T-helper 2 cell (primary cell): ENCODE measurements around the gene PNKD.

Experiments used
- DNase-seq, 5 experiments: peaks; one replicate each; pipeline versions ENCODE4 v3.0.0 to v3.0.0-alpha.2; 2012 to 2022

The PNKD gene

DNA sequence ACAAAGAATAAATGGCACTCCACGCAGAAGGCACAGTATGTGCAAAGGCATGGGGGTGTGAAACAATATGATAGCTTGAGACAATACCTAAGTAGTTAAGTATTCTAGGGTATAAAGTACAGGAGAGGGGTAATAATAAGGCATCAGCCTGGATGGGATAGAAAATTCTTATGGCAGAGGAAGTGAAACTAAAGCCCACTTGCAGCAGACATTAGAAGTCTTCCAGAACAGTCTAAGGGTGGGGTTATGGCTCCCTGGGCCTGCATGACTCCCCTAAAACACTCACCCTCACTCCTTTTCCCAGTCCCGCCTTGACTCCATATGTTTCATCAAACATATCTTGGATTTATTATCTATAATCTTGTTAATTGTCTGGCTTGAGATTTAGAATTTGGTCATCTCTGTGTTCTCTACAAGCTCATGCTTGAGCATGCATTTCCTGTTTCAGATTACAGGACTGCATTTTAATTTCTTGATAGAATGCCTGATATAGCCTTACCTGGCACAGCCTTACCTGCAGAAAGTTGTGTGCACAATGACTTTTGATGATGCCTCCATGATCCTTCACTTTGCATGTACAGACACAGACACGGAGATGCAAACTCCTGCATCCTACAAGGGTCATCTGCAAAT is 50.5 kb downstream of the PNKD start:
- no peak for DNase-seq

DNA sequence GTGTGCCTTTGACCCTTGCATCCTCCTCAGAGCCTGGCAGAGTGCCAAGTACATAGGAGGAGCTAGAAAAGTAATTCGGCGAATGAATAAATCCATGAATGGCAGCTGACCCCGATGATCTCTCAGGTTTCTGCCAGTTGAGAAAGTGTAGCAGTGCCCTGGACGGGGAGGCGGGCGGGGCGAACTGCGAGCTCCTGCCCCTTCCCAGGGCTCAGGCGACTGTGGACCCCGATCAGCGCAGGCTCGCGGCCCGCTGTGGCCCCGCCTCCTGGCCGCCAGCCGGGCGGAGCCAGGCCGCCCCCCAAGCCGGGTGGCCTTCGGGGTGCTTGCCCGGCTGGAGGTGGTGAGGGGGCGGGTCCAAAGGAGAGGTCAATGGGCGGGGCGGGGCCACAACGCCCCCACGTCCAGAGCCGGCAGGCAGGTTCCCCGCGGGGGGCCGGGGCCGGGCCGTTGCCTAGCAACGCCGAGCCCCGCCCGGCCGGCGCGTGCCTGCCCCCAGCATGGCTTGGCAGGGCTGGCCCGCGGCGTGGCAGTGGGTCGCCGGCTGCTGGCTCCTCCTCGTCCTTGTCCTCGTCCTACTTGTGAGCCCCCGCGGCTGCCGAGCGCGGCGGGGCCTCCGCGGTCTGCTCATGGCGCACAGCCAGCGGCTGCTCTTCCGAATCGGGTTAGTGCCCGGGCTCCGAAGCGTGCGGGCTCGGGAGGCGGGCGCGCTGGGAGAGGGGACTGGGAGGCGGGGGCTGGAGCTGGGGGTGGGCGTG is 52.6 kb downstream of the PNKD start:
- DNase-seq: peak; percentile 10 to 33 (median 25)

DNA sequence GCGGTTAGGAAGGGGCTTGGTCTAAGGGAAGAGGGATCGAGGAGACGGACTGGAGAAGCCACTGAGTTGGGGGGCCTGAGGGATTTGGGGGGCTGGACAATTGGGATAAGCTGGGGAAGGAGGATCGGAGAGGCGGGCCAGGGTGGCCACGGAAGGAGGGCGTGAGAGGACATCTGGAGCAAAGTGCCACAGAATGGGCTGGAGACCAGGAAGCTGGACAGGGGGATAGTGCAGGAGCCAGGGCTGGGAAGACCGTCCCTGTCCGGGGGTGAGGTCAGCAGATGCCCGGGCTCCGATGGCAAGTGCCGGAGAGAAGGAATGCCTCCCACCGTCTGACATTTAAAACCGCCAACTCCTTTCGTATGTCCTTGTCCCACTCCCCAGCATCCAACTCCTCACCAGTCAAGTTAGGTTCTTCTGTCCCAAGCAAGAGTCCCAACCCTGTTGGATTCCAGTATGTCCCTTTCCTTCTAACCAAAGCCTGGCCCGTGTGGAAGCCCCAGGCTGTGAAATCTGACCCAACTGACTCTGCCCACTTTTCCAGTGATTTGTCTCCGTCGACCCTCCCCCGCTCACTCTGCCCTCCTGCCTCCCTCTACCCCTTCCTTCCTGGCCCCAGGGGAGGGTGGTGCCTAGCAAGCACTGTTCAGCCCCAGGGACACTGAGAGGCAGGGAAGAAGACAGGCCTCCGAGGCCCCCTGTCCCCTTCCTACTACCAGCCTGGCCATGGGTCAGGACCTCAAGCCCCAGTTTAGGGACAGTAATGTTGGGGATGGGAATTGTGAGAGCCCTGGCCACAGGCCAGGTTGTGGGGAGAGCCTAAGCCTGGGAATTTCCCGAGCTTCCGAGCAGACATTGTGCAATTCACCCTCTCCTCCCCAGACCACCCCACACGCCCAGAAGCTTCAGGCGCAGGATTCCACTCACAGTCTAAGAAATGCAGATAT is 53.5 kb downstream of the PNKD start:
- DNase-seq: no peak

DNA sequence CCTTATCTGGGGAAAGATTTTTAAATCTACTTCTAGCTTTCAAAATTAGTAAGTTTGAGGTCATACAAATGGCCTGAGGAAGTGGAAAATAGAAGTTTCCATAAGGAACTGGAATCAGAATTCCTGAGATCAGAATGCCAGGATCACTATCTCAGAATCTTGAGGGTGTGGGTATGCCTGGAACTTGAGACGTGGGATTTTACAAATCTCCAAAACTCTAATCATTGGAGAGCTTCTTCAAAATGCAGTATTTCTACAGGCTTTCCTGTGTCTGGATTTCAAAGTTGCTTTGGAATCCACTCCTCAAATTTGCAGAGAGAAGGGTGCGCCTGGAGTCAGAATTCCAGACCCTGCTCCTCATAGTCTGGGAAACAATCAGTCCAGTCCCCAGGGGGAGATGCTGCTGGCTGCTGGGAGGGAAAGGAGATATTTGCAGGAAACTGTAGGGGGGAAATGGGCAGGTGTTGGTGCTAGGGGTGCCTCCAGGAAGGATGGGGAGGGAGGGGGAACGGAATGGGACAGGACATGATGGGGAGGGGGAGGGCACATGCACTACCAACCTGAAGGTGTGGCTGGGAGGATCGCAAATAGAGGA is 55.3 kb downstream of the PNKD start:
- DNase-seq: no peak

DNA sequence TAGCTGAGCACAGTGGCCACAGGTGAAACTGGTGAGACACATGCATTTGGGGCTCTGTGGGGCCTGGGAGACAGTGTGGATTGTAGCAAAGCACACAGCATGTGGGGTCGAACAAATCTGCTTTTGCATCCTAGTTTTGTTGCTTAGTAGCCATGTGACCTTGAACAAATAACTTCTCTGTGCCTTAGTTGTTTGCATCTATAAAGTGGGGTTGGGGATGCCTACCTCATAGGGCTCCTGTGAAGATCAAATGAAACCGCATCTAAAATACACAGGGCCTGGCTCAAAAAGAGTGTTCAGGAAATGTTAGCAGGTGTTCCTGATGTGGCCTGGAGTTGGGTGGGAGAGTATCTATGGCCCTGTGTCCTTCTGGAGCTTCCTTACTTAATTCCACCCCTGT is 56.0 kb downstream of the PNKD start:
- DNase-seq: no peak

DNA sequence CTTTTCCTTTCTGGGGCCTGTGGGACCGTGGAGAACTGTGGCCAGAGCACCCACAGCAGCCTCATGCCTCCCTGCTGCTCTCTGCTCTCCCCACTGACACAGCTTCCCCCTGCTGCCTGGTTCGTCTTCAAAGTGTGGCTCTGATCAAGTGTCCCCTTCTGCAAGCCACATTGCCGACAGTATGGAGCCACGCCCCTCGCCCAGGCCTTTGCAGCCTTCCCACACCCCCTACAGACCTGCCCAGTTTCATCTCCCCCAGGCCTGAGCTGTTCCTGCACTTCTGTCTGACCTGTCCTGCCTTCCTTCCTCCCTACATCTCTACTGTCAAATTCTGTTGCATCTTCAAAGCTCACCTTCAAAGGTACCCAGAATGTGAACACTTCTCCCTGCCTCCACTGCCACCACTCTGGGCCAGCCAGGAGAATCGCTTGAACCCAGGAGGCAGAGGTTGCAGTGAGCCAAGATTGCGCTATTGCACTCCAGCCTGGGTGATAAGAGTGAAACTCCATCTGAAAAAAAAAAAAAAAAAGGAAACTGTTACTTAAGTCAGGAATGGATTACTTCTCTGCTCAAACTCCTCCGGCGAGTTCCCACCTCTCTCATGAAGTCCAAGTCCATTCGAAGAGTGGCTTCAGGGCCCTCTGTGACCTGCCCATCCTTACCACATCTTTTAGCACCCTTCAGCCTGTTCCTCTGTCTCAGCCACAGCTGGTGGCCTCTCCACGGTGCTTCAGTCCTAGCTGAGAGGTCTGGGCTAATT is 57.3 kb downstream of the PNKD start:
- DNase-seq: no peak

DNA sequence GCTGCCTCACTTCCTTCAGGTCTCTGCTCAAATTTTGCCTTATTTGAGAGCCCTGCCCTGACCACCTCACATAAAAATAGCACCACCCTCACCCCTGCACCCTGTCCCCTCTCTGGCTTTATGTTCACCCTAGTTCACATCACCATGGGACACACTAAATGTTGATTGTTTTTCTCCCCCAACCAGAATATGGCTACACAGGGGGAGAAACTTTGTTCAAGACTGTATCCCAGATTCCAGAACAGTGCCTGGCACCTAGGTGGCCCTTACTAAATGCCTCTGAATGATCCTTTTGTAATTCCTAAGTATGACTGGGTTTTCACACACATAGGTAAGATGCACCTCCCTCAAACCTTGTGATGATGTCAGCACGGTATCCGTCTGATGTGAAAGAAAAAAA is 58.0 kb downstream of the PNKD start:
- DNase-seq: no peak

DNA sequence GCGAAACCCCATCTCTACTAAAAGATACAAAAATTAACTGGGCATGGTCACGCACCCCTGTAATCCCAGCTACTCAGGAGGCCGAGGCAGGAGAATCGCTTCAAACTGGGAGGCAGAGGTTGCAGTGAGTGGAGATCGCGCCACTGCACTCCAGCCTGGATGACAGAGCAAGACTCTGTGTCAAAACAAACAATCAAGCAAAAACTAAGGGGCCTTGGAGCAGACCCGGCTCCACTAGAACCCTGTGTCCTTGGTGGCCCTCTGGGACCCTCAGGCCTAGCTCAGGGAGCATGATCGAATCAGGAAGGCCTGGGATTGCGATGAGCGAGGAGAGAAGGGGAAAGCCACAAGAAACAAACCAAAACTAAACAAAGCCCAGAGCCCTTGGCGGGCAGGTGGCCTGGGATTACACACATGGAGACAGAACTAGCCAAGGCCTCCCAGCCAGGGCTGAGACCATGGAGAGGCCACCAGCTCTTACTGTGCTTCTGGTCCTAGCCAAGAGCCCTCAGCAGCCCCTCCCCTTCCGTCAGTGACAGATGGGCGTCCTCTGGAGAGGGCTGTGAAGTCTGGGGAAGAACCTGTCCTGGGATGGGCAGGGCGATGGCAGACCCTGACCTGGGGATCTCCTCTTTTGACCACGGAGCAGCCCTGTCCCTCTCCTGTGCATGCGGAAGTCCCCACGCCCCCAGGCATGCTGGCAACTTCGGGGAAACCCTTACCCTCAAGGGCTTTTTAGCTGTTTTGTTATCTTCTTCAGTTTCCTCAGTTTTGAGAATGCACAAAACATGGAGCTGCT is 58.9 kb downstream of the PNKD start:
- DNase-seq: no peak

DNA sequence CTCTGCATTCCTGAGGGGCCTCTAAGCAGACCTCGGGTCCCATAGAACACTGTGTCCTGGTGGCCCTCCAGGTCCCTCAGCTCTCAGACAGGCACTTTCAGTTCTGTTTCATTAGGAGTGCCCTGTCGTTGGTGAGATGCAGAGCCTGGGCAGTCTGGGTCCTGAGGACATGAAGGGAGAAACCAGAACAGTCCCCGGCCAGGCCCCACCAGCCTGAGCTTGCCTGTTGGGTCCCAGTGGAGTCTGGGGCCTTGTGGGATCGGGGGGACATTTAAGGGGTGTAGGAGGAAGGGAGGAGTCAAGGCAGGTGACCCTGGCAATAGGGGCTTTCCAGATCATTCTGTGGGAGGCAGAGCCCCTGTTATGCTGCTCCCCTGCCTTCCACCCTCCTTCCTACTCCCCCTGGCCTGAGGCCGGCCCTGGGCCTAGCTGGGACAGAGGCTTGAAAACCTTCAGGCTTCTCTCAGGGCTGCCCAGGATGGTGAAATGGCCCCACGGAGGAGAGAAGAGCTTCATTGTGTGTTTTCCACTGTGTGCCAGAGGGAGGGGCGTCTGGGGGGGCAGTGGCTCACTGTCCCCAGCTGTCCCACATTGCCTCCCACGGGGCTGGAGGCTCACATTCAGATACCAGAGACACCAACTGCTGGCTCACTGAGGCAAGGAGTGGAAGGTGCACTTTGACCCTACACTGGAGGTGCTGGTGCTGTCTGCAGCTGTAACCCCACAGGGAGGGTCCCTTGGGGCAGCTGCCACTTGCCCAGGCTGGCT is 59.7 kb downstream of the PNKD start:
- no peak for DNase-seq

DNA sequence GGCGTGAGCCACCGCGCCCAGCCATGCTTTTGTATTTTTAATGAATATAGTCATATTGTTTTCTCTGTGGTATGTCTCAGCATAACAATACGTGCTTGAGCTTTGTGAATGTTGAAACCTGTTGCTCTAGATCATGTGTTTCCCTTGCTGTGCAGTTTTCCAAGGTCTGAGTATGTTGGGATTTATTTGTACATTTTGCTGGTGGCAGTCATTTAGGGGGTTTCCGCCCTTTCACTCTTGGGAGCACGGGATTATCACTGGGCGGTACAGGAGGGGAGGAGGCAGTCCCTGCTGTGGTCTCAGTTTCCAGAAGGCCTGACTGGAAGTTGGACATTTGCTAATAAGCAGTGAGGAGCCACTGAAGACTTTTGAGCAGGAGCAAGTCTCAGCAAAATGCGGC is 61.4 kb downstream of the PNKD start:
- DNase-seq: no peak

DNA sequence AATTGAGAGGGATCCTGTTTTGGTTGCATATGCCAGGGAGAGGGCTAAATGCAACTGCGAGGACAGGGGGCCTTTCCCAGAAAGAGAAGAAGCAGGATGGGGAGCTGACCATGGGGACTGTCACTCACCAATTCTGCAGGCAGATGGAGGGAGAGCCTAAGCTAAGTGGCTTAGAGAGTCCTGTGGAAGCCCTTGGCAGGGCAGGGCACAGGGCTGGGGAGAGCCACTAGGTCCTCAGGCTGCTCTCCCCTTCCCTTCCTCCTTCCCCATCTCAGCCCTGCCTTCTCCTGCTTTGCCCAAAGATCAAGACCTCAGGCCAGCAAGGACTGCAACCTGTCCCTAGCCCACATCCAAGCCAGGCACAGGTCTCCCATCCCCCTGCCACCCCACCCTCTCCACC is 62.0 kb downstream of the PNKD start:
- no peak for DNase-seq

DNA sequence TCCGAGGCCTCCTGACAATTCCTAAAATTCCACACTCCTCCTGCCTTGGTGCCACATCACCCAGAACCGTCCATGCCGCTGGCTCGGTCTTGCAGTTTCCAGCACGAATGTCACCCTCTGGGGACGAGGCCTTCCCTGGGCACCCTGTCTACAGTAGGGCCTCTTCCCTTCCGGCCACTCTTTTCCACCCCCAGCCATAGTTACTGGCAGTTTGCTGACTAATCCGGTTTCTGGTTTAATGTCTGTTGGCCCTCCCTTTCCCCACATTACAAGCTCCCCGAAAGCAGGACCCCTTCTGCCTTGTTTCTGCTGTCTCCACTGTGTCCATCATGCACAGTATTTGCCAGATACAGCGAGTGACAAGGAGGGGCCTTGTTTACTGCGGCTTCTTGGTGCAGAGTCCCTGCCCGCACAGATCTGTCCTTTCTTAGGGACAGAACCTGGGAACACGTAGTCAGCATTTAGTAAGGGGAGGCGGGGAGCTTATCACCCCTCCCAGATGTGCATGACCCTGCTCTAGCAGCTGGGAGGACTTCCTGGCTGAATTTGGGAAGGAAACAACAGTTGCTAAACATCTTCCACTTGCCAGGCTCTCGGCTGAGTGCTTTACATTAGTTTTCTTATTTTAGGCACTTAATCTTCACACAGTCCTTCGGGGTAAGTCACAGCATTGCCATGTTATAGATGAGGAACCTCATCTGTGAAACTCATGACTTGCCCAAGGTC is 62.8 kb downstream of the PNKD start:
- DNase-seq: no peak

DNA sequence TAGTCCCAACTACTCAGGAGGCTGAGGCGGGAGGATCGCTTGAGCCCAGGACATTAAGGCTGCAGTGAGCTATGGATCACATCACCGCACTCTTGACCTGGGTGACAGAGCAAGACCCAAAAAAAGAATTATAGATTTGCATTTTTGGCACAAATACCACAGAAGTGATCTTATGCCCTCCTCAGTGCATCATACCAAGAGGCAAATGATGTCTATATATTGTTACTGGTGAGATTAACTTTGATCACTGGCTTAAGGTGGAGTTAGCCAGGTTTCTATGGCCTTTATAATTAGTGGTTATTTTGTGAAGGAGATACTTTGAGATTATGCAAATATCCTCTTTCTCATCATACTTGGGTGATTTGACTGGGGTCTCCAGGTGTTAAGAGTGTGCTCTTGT is 64.2 kb downstream of the PNKD start:
- DNase-seq: no peak

DNA sequence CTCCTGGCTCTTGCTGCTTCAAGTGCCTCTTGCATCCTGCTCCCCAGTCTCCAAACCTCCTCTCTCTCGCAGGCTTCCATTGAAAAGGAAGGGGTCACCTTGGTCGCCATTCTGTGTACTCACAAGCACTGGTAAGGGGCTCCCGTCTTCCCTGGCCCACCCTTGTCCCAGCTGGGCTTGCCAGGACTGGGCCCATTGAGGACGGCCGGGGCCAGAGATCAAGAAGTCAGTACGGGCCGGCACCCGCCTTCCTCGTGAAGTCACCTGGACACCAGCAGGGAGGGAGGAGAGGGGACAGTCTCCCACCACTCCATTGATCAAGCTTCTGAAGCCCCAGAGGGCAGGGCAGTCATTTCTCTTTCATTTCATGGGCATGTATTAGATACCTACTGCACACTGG is 70.3 kb downstream of the PNKD start:
- DNase-seq: no peak

DNA sequence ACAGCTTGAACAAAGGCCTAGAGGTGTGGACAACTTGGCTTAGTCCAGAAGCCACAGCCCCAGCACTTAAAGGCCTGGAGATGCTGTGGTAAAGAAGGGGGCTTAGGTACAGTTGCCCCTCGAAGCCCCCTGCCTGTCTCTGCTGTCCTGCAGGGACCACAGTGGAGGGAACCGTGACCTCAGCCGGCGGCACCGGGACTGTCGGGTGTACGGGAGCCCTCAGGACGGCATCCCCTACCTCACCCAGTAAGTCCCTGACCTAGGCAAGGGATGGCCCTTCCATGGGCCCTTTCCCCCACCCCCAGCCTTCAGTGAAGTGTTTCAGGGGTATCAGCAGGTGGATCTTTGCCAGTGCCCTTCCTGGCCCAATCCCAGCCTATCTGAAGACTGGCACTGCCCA is 71.1 kb downstream of the PNKD start:
- no peak for DNase-seq

DNA sequence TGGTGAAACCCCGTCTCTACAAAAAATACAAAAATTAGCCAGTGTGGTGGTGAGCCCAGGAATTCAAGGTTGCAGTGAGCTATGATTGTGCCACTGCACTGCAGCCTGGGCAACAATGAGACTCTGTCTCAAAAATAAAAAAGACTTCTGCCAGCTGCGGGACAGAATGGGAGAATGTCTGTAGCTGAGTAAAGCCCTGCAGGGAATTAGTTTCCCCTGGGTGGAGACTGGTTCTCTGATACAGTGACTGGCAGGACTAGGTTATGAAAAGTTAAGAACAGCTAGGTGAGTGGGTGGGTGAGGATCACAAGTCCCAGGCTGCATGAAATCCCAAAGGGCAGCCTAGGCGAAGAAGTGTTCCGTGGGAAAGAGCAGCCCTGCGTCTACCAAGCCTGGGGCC is 72.5 kb downstream of the PNKD start:
- no peak for DNase-seq

DNA sequence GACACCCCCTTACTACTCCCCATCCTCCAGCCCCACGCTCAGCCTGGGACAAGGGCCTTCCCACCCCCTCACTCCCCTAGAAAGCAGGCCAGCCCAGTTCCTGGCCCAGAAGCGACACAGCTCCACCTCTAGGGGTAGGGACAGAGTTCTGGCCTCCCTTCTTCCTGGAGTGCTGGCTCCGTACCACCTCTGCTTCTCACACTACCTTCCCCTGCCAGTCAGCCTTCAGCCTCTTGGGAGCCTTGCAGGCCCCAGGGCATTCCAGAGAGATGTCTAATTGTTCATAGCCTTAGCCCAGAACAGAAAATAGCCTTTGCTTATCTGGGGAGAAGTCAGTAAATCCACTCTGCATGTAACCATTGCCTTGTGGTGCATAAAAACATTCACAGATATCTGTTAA is 73.3 kb downstream of the PNKD start:
- no peak for DNase-seq

DNA sequence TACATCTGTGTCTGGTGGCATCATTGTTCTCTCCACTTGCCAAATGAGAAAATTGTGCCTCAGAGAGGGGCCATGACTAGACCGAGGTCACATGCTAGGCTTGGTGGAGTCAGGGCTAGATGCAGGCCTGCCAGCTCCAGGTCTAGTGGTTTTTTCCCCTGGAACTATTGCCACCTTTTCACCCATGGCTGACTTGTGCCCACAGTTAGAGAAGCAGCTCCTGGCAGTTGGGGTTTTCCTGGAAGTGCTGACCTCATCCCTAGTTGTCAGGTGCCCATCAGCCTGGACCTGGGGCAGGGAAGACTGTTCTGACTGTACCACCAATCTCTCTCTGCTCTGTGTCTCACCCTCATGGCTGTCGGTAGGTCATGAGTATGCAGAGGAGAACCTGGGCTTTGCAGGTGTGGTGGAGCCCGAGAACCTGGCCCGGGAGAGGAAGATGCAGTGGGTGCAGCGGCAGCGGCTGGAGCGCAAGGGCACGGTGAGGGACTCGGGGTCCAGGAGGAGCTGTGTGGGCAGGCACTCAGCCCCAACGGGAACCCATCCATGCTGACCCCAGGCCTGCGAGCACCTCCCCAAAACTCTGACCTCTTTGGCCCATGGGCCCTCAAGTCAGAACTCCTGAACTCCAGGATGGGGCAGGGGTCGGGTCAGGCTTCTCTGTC is 73.9 kb downstream of the PNKD start:
- no peak for DNase-seq

DNA sequence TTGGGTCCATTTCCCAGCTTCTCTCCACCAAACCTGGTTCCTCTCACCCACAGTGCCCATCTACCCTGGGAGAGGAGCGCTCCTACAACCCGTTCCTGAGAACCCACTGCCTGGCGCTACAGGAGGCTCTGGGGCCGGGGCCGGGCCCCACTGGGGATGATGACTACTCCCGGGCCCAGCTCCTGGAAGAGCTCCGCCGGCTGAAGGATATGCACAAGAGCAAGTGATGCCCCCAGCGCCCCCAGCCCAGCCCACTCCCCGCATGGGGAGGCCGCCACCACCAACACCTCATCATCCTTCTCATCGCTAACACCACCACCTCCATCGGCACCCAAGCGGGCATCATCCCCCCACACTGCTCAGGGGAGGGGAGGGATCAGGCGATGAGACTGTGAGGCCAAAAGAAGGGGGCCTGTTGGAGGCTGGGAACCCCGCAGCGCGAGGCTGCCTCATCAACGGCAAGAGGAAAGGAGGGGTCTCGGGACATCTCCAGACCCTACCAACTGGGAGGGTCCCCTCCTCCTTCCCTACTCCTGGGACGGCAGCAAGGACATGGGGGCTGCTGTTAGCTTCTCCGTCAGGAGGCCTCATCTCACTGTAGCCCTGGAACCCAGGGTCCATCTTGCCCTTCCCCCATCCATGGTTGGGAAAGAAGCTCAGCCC is 74.6 kb downstream of the PNKD start:
- DNase-seq: no peak
